Measurements from ENCODE around the gene PUSL1.

GRCh38 chr1:1302006-1302430, 6.4 kb upstream of the PUSL1 start:
- no peak for TF ChIP-seq POLR2A (IDR thresholded peaks at IDR 0.05)
- TF ChIP-seq CTCF (IDR thresholded peaks at IDR 0.05) = peak in 10 of 12 donors; percentile 16 to 58 (median 36)
